Smooth muscle cell (in vitro differentiated cells): ENCODE measurements around the gene MTMR10. TPM values are rescaled to one million over a fixed set of nuclear protein-coding genes. Genes with fewer than 3 reads are reported as not detected.

Experiments
- DNase-seq: peaks from one replicate; lab custom pipeline; 2025; ENCODE audit not compliant: unreplicated experiment; lab: John Stamatoyannopoulos, UW
- H2AFZ ChIP-seq: fragments of 200-600 bp; sonication (generic); 2 replicates; pipeline ENCODE4 v1.6.0; 2016; ENCODE audit warnings: antibody characterized with exemption, low read depth, mild to moderate bottlenecking
- H3F3A ChIP-seq: fragments of 200-600 bp; sonication (generic); 2 replicates; pipeline ENCODE4 v1.6.0; 2017; ENCODE audit warnings: antibody characterized with exemption, low read depth
- H3K27ac ChIP-seq: fragments of 200-600 bp; sonication (generic); 2 replicates; pipeline ENCODE4 v1.5.1; 2016; ENCODE audit warnings: low read depth, mild to moderate bottlenecking
- H3K27me3 ChIP-seq: fragments of 200-600 bp; sonication (generic); 2 replicates; pipeline ENCODE4 v1.6.1; 2016; ENCODE audit warnings: low read depth, mild to moderate bottlenecking
- H3K36me3 ChIP-seq: fragments of 200-600 bp; sonication (generic); 2 replicates; pipeline ENCODE4 v1.5.1; 2016; ENCODE audit warnings: low read depth
- H3K4me1 ChIP-seq: fragments of 200-600 bp; sonication (generic); 2 replicates; pipeline ENCODE4 v1.5.1; 2016; ENCODE audit warnings: low read depth
- H3K4me2 ChIP-seq: fragments of 200-600 bp; sonication (generic); 2 replicates; pipeline ENCODE4 v1.6.0; 2016; ENCODE audit warnings: mild to moderate bottlenecking
- H3K4me3 ChIP-seq: fragments of 200-600 bp; sonication (generic); 2 replicates; pipeline ENCODE4 v1.5.1; 2016; ENCODE audit warnings: mild to moderate bottlenecking
- H3K79me2 ChIP-seq: fragments of 200-600 bp; sonication (generic); 2 replicates; pipeline ENCODE4 v1.6.0; 2016; ENCODE audit warnings: low read depth, mild to moderate bottlenecking
- H3K9ac ChIP-seq: fragments of 200-600 bp; sonication (generic); 2 replicates; pipeline ENCODE4 v1.6.0; 2016; ENCODE audit warnings: low read depth
- H3K9me3 ChIP-seq: fragments of 200-600 bp; sonication (generic); replicated peaks from 2 replicates; pipeline ENCODE4 v1.5.1; 2016; ENCODE audit warnings: low read depth
- H4K20me1 ChIP-seq: fragments of 200-600 bp; sonication (generic); 2 replicates; pipeline ENCODE4 v1.6.0; 2016; ENCODE audit warnings: low read depth
- CTCF ChIP-seq: fragments of 200-600 bp; sonication (generic); IDR thresholded peaks from 2 replicates; pipeline ENCODE4 v1.5.1; 2017; ENCODE audit warnings: borderline replicate concordance, mild to moderate bottlenecking, antibody characterized with exemption; ENCODE audit not compliant: insufficient read depth, poor library complexity, severe bottlenecking
- WGBS: methylation state at CpG from one replicate; pipeline ENCODE4 v1.1.7; 2016; ENCODE audit warnings: low lambda C conversion rate; 5-methylcytosine and 5-hydroxymethylcytosine counted together
- polyA plus RNA-seq: library from polyadenylated mRNA; unstranded; fragments of >200 nt; fragmentation: Nextera tagmentation; extraction: Ambion mirVana; gene quantifications from 2 replicates; pipeline ENCODE4 v1.2.1, GENCODE V29; 2016
- total RNA-seq: library from RNA; depleted of rRNA; stranded (reverse); fragments of >200 nt; gene quantifications from 2 replicates; pipeline ENCODE4 v1.2.3, GENCODE V29; 2014

The MTMR10 gene
- total and polyA plus RNA-seq, 2 experiments from 2014 or later, result 11.6 to 24.9 TPM

- no peaks in the 10 kb centered on the region for H3F3A ChIP-seq
- 59% methylated on average over 5 of the region's 5 CpGs for WGBS
- no peak for DNase-seq
- H3K4me3 ChIP-seq, result no peak overlapping the region
- no peak for TF ChIP-seq CTCF
- H4K20me1 ChIP-seq, result no peaks in the 10 kb centered on the region
- H3K9me3 ChIP-seq, result no peaks in the 10 kb centered on the region
- no peaks in the 10 kb centered on the region for H3K27me3 ChIP-seq
- H3K27ac ChIP-seq, result no peak overlapping the region
- H3K4me2 ChIP-seq, result peak overlapping the region; percentile 17
- H3K36me3 ChIP-seq, result no peaks in the 10 kb centered on the region
- H2AFZ ChIP-seq, result no peak overlapping the region
- no peaks in the 10 kb centered on the region for H3K79me2 ChIP-seq
- peaks cover 26% of the 10 kb centered on the region for H3K4me1 ChIP-seq
- no peak overlapping the region for H3K9ac ChIP-seq
Measured at GRCh38 chr15:30924353-30924752, 67.1 kb downstream of the MTMR10 start.

GRCh38 chr15:30923429-30923828 lies 68.0 kb downstream of the MTMR10 start:
- Histone ChIP-seq H3K79me2 (no peaks in the 10 kb centered on the region), H2AFZ (no peak overlapping the region), H3K27ac (peak overlapping the region; percentile 86), H3F3A (no peaks in the 10 kb centered on the region), H3K4me1 (peaks cover 26% of the 10 kb centered on the region), H3K36me3 (peaks cover 5% of the 10 kb centered on the region), H3K4me3 (no peak overlapping the region), H3K9me3 (no peaks in the 10 kb centered on the region), H4K20me1 (no peaks in the 10 kb centered on the region), H3K4me2 (peak overlapping the region; percentile 17), H3K9ac (no peak overlapping the region), H3K27me3 (no peaks in the 10 kb centered on the region)
- WGBS, result 56% methylated on average over 7 of the region's 7 CpGs
- DNase-seq, result no peak
- TF ChIP-seq CTCF, result no peak

- Histone ChIP-seq H3K36me3 (peaks cover 11% of the 10 kb centered on the region), H3K9ac (peak overlapping the region; percentile 39)
Measured at GRCh38 chr15:30922480-30923311, 68.7 kb downstream of the MTMR10 start.

More at GRCh38 chr15:30922480-30923311, 68.7 kb downstream of the MTMR10 start:
- H3K9me3 ChIP-seq, result no peaks in the 10 kb centered on the region
- H3K27me3 ChIP-seq, result no peaks in the 10 kb centered on the region
- no peak overlapping the region for H2AFZ ChIP-seq
- H3K79me2 ChIP-seq, result no peaks in the 10 kb centered on the region
- DNase-seq, result no peak
- H3K4me2 ChIP-seq, result peak overlapping the region; percentile 17
- H4K20me1 ChIP-seq, result no peaks in the 10 kb centered on the region
- TF ChIP-seq CTCF, result no peak
- H3K27ac ChIP-seq, result peak overlapping the region; percentile 86
- no peak overlapping the region for H3K4me3 ChIP-seq
- H3F3A ChIP-seq, result no peaks in the 10 kb centered on the region
- WGBS, result 27% methylated on average over 14 of the region's 14 CpGs
- H3K4me1 ChIP-seq, result peaks cover 26% of the 10 kb centered on the region
